SK-N-SH (cell line): ENCODE measurements around the gene EN1. TPM values are rescaled to one million over a fixed set of nuclear protein-coding genes. Genes with fewer than 3 reads are reported as not detected.

ENCODE experiments used
- CTCF ChIA-PET: fragments of 300-600, 350-600 bp; formaldehyde crosslinking; extraction: SDS; loops from one replicate; lab custom pipeline; 2021; lab: Yijun Ruan, JAX
- POLR2A ChIA-PET: fragments of 350-600 bp; sonication (Branson Sonifier 250); formaldehyde crosslinking; extraction: SDS; loops from one replicate; lab custom pipeline; 2020; ENCODE audit warnings: antibody characterized with exemption, inconsistent platforms; lab: Yijun Ruan, JAX
- DNase-seq: peaks from one replicate; pipeline ENCODE4 v3.0.0; 2012
- H2AFZ ChIP-seq: fragments of 200-600 bp; sonication (generic); 2 replicates; pipeline ENCODE4 v1.8.1; 2016; ENCODE audit warnings: antibody characterized with exemption, mild to moderate bottlenecking, low read depth
- H3F3A ChIP-seq: fragments of 200-600 bp; sonication (generic); replicated peaks from 2 replicates; pipeline ENCODE3; 2016; ENCODE audit warnings: antibody characterized with exemption, mild to moderate bottlenecking; ENCODE audit not compliant: insufficient read depth
- H3K27ac ChIP-seq, 2 experiments: fragments of 200-500 bp in 1 of 2; fragments of 200-600 bp in 1 of 2; sonication (Bioruptor generic) in 1 of 2; sonication (generic), shearing (Covaris generic) in 1 of 2; 2 replicates each; pipeline versions ENCODE4 v1.5.1 to v1.6.1; 2014 to 2016; ENCODE audit warnings: low read depth in 2 of 2, inconsistent platforms in 1 of 2, low read length in 1 of 2, mild to moderate bottlenecking in 1 of 2, mixed read lengths in 1 of 2
- H3K27me3 ChIP-seq: fragments of 200-600 bp; sonication (generic), shearing (Covaris generic); 2 replicates; pipeline ENCODE4 v1.6.1; 2016; ENCODE audit warnings: mixed run types; ENCODE audit not compliant: insufficient read depth
- H3K36me3 ChIP-seq, 2 experiments: fragments of 200-500 bp in 1 of 2; fragments of 200-600 bp in 1 of 2; sonication (Bioruptor generic) in 1 of 2; sonication (generic) in 1 of 2; replicated peaks in 1 of 2; 2 replicates each; pipeline versions ENCODE3 to v1.5.1; 2014 to 2016; ENCODE audit warnings: low read length in 1 of 2, mild to moderate bottlenecking in 1 of 2; ENCODE audit not compliant: insufficient read depth in 2 of 2, control insufficient read depth in 1 of 2
- H3K4me1 ChIP-seq, 2 experiments: fragments of 200-500 bp in 1 of 2; fragments of 200-600 bp in 1 of 2; sonication (Bioruptor generic) in 1 of 2; sonication (generic), shearing (Covaris generic) in 1 of 2; 2 replicates each; pipeline versions ENCODE4 v1.5.1 to v1.6.1; 2014 to 2016; ENCODE audit warnings: low read depth in 1 of 2, low read length in 1 of 2, mixed run types in 1 of 2; ENCODE audit not compliant: insufficient read depth in 2 of 2, control insufficient read depth in 1 of 2
- H3K4me2 ChIP-seq: fragments of 200-600 bp; sonication (generic), shearing (Covaris generic); 2 replicates; pipeline ENCODE4 v1.6.1; 2017; ENCODE audit warnings: mixed run types
- H3K4me3 ChIP-seq, 2 experiments: fragments of 200-500 bp in 1 of 2; fragments of 200-600 bp in 1 of 2; sonication (Bioruptor generic) in 1 of 2; sonication (generic), shearing (Covaris generic) in 1 of 2; 2 replicates each; pipeline versions ENCODE4 v1.5.1 to v1.8.1; 2014 to 2016; ENCODE audit warnings: low read depth in 2 of 2, inconsistent platforms in 1 of 2, low read length in 1 of 2, mild to moderate bottlenecking in 1 of 2, mixed read lengths in 1 of 2, moderate library complexity in 1 of 2
- H3K79me2 ChIP-seq: fragments of 200-600 bp; sonication (generic); 2 replicates; pipeline ENCODE4 v1.8.1; 2017; ENCODE audit warnings: mild to moderate bottlenecking; ENCODE audit not compliant: insufficient read depth
- H3K9ac ChIP-seq: fragments of 200-600 bp; sonication (generic); 2 replicates; pipeline ENCODE4 v1.6.1; 2017; ENCODE audit warnings: mixed run types
- H3K9me2 ChIP-seq: fragments of 200-600 bp; sonication (generic); 2 replicates; pipeline ENCODE4 v1.6.1; 2017; ENCODE audit warnings: mixed run types
- H3K9me3 ChIP-seq: fragments of 200-600 bp; sonication (generic); 2 replicates; pipeline ENCODE4 v1.6.1; 2017; ENCODE audit warnings: mixed run types, mild to moderate bottlenecking, moderate library complexity
- H4K20me1 ChIP-seq: fragments of 200-600 bp; sonication (generic); 2 replicates; pipeline ENCODE4 v1.6.1; 2017; ENCODE audit warnings: mild to moderate bottlenecking, mixed run types; ENCODE audit not compliant: insufficient read depth
- CTCF ChIP-seq: fragments of 200-600 bp; sonication (generic); IDR thresholded peaks from 2 replicates; pipeline ENCODE4 v1.6.1; 2017; ENCODE audit warnings: antibody characterized with exemption, mild to moderate bottlenecking, moderate library complexity
- ELF1 ChIP-seq: IDR thresholded peaks from 2 replicates; pipeline ENCODE4 v1.4.0; 2012
- EZH2phosphoT487 ChIP-seq: fragments of 200-600 bp; sonication (generic); IDR thresholded peaks from 2 replicates; pipeline ENCODE4 v1.6.1; 2017; ENCODE audit warnings: low read depth, mixed run types, mild to moderate bottlenecking, antibody characterized with exemption, moderate library complexity, borderline replicate concordance
- FOXJ3 ChIP-seq: sonication (generic); formaldehyde crosslinking; IDR thresholded peaks from 2 replicates; pipeline ENCODE4 v1.5.1; 2020; ENCODE audit warnings: mild to moderate bottlenecking, missing genetic modification reagents
- GABPA ChIP-seq: IDR thresholded peaks from 2 replicates; pipeline ENCODE4 v1.4.0; 2012; ENCODE audit warnings: low read depth, mild to moderate bottlenecking
- GATA2 ChIP-seq: sonication (generic); formaldehyde crosslinking; IDR thresholded peaks from 2 replicates; pipeline ENCODE4 v1.5.0; 2020; ENCODE audit warnings: mild to moderate bottlenecking, missing genetic modification reagents
- IRF3 ChIP-seq: fragments of 150-350 bp; IDR thresholded peaks from 2 replicates; pipeline ENCODE4 v1.6.1; 2016; ENCODE audit warnings: mild to moderate bottlenecking, low read depth, low read length
- JUND ChIP-seq: IDR thresholded peaks from 2 replicates; pipeline ENCODE4 v1.4.0; 2012
- MXI1 ChIP-seq: IDR thresholded peaks from 2 replicates; pipeline ENCODE4 v1.6.1; 2012; ENCODE audit warnings: mild to moderate bottlenecking, low read depth, low read length, improper control_type of control experiment
- NFIC ChIP-seq: IDR thresholded peaks from 2 replicates; pipeline ENCODE4 v1.4.0; 2012; ENCODE audit warnings: borderline replicate concordance
- RAD21 ChIP-seq: IDR thresholded peaks from 2 replicates; pipeline ENCODE4 v1.6.1; 2012; ENCODE audit warnings: mild to moderate bottlenecking, low read length
- SIN3A ChIP-seq: IDR thresholded peaks from 2 replicates; pipeline ENCODE4 v1.6.1; 2012; ENCODE audit warnings: low read depth, mild to moderate bottlenecking, low read length, moderate library complexity, borderline replicate concordance
- SMC3 ChIP-seq: IDR thresholded peaks from 2 replicates; pipeline ENCODE4 v1.6.1; 2012; ENCODE audit warnings: low read depth, low read length, improper control_type of control experiment
- TAF1 ChIP-seq: IDR thresholded peaks from 2 replicates; pipeline ENCODE4 v1.6.1; 2012; ENCODE audit warnings: low read depth, mild to moderate bottlenecking, low read length, moderate library complexity, borderline replicate concordance
- TCF12 ChIP-seq: IDR thresholded peaks from 2 replicates; pipeline ENCODE4 v1.4.0; 2012
- TEAD4 ChIP-seq: IDR thresholded peaks from 2 replicates; pipeline ENCODE4 v1.4.0; 2012; ENCODE audit warnings: mild to moderate bottlenecking, borderline replicate concordance; ENCODE audit not compliant: insufficient read depth
- USF1 ChIP-seq: IDR thresholded peaks from 2 replicates; pipeline ENCODE4 v1.4.0; 2012; ENCODE audit warnings: low read depth, borderline replicate concordance
- USF2 ChIP-seq: fragments of 150-350 bp; IDR thresholded peaks from 2 replicates; pipeline ENCODE4 v1.6.1; 2017; ENCODE audit warnings: antibody characterized with exemption, low read length, low read depth, borderline replicate concordance
- YY1 ChIP-seq: IDR thresholded peaks from 2 replicates; pipeline ENCODE4 v1.4.0; 2012; ENCODE audit warnings: low read depth, mild to moderate bottlenecking
- ZBTB33 ChIP-seq: IDR thresholded peaks from 2 replicates; pipeline ENCODE4 v1.4.0; 2012; ENCODE audit warnings: low read depth, borderline replicate concordance
- WGBS: methylation state at CpG from one replicate; pipeline ENCODE4 v1.1.6; 2017; ENCODE audit warnings: low lambda C conversion rate; 5-methylcytosine and 5-hydroxymethylcytosine counted together
- polyA plus RNA-seq, 3 experiments: library from polyadenylated mRNA; depleted of rRNA; stranded (reverse); fragments of >200 nt; gene quantifications; 2 replicates each; pipeline ENCODE4 v1.2.3, GENCODE V29; 2012

EN1 gene
- polyA plus RNA-seq, 1 of the 3 experiments (the other 2 are of a cell fraction): not detected

GRCh38 chr2:118857677-118858484, 10.4 kb upstream of the EN1 start:
- POLR2A ChIA-PET: no interaction called here
- no peaks in the 10 kb centered on the region for H3F3A ChIP-seq
- TF ChIP-seq SMC3 (no peak), CTCF (no peak), GATA2 (CRISPR knock-in tag) (no peak), TAF1 (no peak), ZBTB33 (no peak), NFIC (no peak), YY1 (no peak), USF1 (no peak), RAD21 (no peak), MXI1 (no peak), TEAD4 (no peak), GABPA (no peak), EZH2phosphoT487 (no peak), IRF3 (no peak), SIN3A (no peak), USF2 (no peak), TCF12 (no peak), ELF1 (no peak), FOXJ3 (no peak), JUND (no peak)
- TF ChIP-seq, all 33 proteins: peak for 0
- Histone ChIP-seq H4K20me1 (no peaks in the 10 kb centered on the region), H3K4me1 (no peaks in the 10 kb centered on the region; a peak in 1 of 4 replicates), H3K79me2 (no peaks in the 10 kb centered on the region), H2AFZ (no peak overlapping the region), H3K9ac (no peak overlapping the region), H3K36me3 (no peaks in the 10 kb centered on the region), H3K4me3 (no peak overlapping the region), H3K9me2 (no peaks in the 10 kb centered on the region), H3K27me3 (peaks cover 99% of the 10 kb centered on the region), H3K9me3 (no peaks in the 10 kb centered on the region), H3K4me2 (no peak overlapping the region), H3K27ac (no peak overlapping the region)
- CTCF ChIA-PET: interaction anchor here (0.9 to 3.7 kb wide), 7 partner anchors 9 to 825 kb away, joined by 3 to 13 read pairs (median 7); no protein-coding TSS in a partner anchor
- WGBS: 36% methylated on average over 30 of the region's 52 CpGs
- DNase-seq: no peak
